ENCODE measurements around the gene ARIH2.

DNA sequence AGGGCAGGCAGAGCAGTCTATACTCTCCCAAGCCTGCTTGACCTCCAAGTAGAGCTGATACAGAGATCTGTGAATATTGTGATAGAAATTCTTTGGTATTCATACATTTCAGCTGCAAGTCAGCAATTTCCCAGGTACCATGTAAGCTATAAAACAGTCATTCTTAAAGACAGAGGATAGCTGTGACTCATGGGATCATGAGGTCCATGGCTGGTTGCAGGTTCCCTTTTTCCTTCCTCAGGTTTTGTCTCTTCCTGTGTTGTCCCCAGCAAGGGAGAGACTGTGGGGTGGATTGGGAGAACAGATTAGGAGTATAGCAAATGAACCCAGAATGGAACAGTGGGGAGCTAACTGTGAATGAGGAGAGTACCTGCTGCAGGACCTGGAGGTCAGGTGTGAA, 66.0 kb downstream of the ARIH2 start:
- TF ChIP-seq, protein P1, sequence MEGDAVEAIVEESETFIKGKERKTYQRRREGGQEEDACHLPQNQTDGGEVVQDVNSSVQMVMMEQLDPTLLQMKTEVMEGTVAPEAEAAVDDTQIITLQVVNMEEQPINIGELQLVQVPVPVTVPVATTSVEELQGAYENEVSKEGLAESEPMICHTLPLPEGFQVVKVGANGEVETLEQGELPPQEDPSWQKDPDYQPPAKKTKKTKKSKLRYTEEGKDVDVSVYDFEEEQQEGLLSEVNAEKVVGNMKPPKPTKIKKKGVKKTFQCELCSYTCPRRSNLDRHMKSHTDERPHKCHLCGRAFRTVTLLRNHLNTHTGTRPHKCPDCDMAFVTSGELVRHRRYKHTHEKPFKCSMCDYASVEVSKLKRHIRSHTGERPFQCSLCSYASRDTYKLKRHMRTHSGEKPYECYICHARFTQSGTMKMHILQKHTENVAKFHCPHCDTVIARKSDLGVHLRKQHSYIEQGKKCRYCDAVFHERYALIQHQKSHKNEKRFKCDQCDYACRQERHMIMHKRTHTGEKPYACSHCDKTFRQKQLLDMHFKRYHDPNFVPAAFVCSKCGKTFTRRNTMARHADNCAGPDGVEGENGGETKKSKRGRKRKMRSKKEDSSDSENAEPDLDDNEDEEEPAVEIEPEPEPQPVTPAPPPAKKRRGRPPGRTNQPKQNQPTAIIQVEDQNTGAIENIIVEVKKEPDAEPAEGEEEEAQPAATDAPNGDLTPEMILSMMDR (IDR thresholded peaks at IDR 0.05) = no peak
- TF ChIP-seq POLR2A (IDR thresholded peaks at IDR 0.05) = no peak
- no peak for TF ChIP-seq EP300 (IDR thresholded peaks at IDR 0.05)
- no peak for TF ChIP-seq POLR2AphosphoS5 (IDR thresholded peaks at IDR 0.05)

All from stomach (tissue), 4 donors.